Lower lobe of right lung (tissue), 2 donors: Measurements from ENCODE around the gene NFATC2. TPM values are rescaled to one million over a fixed set of nuclear protein-coding genes. Genes with fewer than 3 reads are reported as not detected.

ENCODE experiments used
- ATAC-seq, 2 donors: fragments of 200-7000 bp; cut with Tn5 transposase; one replicate each; pipeline ENCODE4 v1.9.1; 2020 to 2022; ENCODE audit warnings: mild to moderate bottlenecking in 2 of 2, moderate library complexity in 2 of 2
- DNase-seq: peaks from one replicate; pipeline ENCODE4 v3.0.0-alpha.2; 2020
- H3K27ac ChIP-seq: fragments of 200-600 bp; one replicate; pipeline ENCODE4 v1.8.0; 2022
- H3K27me3 ChIP-seq: fragments of 200-600 bp; one replicate; pipeline ENCODE4 v1.8.0; 2022; ENCODE audit warnings: low read depth
- H3K36me3 ChIP-seq: fragments of 200-600 bp; one replicate; pipeline ENCODE4 v1.8.0; 2022; ENCODE audit warnings: mild to moderate bottlenecking
- H3K4me1 ChIP-seq: fragments of 200-600 bp; one replicate; pipeline ENCODE4 v1.8.0; 2022
- H3K4me3 ChIP-seq: fragments of 200-600 bp; one replicate; pipeline ENCODE4 v1.8.0; 2022; ENCODE audit warnings: mild to moderate bottlenecking
- H3K9me3 ChIP-seq: fragments of 200-600 bp; one replicate; pipeline ENCODE4 v1.8.0; 2022
- intact Hi-C: fragments of 100-400 bp; cut with DNase I; formaldehyde crosslinking; loops from one replicate; pipeline ENCODE4 v1.11.0; 2022
- total RNA-seq: library from RNA; stranded (reverse); fragmentation: NEBNext Ultra II Directional; extraction: Animal tissue kit (Norgen Biotek cat#: 25700); gene quantifications from one replicate; pipeline ENCODE4 v1.2.1, GENCODE V29; 2021
- TF ChIP-seq, protein P1 (sequence below): fragments of 200-600 bp; IDR thresholded peaks from one replicate; pipeline ENCODE4 v1.8.0; 2022; ENCODE audit warnings: antibody characterized with exemption, mild to moderate bottlenecking
- donor health status: DM: no; HTN: yes; CAD: no; lungs with severe emphysema.

The NFATC2 gene
- total RNA-seq, 1 donor from 2014 or later = 6.6 TPM

DNA sequence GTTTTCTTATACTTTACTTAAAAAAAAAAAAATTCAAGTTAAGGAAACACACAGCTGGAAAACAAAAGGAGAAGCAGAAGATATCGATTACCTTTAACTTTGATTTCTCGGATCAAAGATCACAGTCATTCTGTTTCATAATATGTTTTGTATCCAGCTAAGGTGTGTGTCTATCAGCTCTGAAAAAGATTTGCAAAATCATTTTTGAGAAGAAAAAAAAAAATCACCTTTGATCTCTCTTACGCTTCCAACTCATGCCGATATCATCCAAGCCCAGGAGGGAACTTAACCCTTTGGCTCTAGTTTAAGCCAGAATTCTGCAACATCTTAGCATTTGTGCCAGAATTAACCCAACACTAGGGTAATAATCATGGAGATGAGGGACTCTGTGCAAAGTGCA, 144.0 kb downstream of the NFATC2 start:
- Histone ChIP-seq H3K27ac (no peak overlapping the region), H3K4me3 (no peak overlapping the region), H3K4me1 (peaks cover 7% of the 10 kb centered on the region), H3K9me3 (no peaks in the 10 kb centered on the region), H3K27me3 (no peaks in the 10 kb centered on the region), H3K36me3 (no peaks in the 10 kb centered on the region)
- TF ChIP-seq, protein P1, sequence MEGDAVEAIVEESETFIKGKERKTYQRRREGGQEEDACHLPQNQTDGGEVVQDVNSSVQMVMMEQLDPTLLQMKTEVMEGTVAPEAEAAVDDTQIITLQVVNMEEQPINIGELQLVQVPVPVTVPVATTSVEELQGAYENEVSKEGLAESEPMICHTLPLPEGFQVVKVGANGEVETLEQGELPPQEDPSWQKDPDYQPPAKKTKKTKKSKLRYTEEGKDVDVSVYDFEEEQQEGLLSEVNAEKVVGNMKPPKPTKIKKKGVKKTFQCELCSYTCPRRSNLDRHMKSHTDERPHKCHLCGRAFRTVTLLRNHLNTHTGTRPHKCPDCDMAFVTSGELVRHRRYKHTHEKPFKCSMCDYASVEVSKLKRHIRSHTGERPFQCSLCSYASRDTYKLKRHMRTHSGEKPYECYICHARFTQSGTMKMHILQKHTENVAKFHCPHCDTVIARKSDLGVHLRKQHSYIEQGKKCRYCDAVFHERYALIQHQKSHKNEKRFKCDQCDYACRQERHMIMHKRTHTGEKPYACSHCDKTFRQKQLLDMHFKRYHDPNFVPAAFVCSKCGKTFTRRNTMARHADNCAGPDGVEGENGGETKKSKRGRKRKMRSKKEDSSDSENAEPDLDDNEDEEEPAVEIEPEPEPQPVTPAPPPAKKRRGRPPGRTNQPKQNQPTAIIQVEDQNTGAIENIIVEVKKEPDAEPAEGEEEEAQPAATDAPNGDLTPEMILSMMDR = no peak
- DNase-seq (no peak), ATAC-seq (no peak)
- intact Hi-C loops = no loop called here

DNA sequence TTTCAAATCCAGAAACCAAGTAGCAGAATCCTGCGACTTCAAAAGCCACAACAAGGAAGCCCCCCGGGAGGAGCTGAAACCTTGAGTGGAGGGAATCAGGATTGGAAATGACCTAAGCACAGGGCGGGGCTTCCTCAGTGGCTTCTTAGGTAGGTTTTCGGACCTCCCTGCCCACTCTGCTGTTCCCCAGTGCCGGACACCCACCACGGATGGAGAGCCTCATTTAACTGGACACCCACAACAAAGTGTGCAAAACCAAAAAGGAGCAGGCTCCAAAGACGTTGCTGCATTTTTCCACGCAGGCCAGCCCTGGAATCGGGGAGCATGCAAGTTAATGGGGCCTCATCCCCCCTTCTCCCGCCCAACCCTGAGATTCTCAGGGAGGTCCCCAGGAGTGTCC, 144.4 kb downstream of the NFATC2 start:
- Histone ChIP-seq H3K9me3 (no peaks in the 10 kb centered on the region), H3K36me3 (no peaks in the 10 kb centered on the region), H3K27me3 (no peaks in the 10 kb centered on the region), H3K27ac (no peak overlapping the region), H3K4me1 (peaks cover 12% of the 10 kb centered on the region), H3K4me3 (no peak overlapping the region)
- DNase-seq = no peak
- intact Hi-C loops = no loop called here
- ATAC-seq = no peak
- TF ChIP-seq, protein P1 = no peak

DNA sequence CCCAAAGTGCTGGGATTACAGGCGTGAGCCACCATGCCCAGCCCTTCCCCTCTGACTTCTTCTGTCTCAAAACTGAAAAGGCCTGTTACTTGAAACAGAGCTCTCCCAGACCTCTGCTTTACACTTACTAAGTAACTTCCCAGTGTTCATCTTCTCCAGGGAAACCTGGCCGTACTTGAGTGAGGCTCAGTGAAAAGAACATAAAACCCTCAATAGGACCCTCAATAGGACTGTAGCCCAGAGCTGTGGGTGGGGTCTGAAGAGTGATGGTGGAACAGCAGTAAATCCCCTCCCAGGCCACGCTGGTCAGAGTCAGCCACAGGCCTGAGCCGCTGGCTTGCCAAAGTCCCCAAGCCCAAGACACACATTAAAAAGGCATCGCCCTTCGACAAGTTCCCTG, 145.4 kb downstream of the NFATC2 start:
- Histone ChIP-seq H3K27ac (no peak overlapping the region), H3K4me3 (no peak overlapping the region), H3K36me3 (no peaks in the 10 kb centered on the region), H3K27me3 (no peaks in the 10 kb centered on the region), H3K4me1 (peaks cover 22% of the 10 kb centered on the region), H3K9me3 (no peaks in the 10 kb centered on the region)
- DNase-seq = no peak
- intact Hi-C loops = no loop called here
- ATAC-seq = no peak
- TF ChIP-seq, protein P1 = no peak

DNA sequence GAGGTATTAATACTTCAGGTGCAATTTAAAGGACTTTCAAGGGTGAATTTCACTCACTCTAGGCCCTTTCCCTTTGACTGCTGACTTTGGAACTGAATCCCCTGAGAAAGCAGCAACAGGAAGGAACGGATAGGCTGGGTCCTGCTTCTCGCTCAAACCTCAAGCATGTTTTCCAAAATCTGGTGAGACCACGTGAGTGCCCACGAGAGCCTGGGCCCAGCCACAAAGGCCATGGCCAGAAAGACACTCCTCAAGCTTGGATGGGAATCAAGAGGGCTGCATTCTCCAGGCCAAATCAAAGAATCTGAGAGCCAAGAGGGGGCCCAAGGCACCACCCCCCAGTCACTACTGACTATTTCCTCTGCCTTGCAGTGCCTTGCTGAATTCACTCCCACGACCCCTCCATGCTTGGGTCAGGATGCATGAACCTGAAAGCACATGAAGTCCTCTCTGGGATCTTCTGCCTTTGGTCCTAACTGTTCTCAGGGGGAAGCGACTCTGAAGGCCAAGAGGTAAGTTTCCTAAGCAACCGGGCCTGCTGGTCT, 146.1 kb downstream of the NFATC2 start:
- intact Hi-C loops = no loop called here
- H3K9me3 ChIP-seq = no peaks in the 10 kb centered on the region

DNA sequence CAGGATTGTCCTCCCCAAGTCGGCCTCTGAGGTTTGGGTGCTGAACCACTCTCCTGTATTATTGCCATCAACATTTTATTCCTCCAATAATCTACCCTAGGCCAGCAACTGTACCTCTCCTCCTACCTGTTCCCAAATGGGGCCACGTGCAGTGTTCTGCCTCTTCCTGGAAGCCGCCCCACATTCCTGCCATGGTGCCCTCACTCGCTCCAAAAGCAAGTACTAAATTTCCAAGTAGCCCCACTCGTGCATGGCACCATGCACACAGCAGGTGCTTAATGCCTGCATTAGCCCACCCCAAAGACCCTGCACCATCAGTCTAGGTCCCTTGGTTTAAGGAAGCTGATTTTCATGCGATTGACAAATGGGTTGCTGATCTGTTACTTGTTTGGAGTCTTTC, 147.8 kb downstream of the NFATC2 start:
- TF ChIP-seq, protein P1 = no peak
- H3K4me1 ChIP-seq = peaks cover 27% of the 10 kb centered on the region
- intact Hi-C loops = no loop called here
- H3K27me3 ChIP-seq = no peaks in the 10 kb centered on the region
- no peaks in the 10 kb centered on the region for H3K9me3 ChIP-seq
- no peak overlapping the region for H3K4me3 ChIP-seq
- no peaks in the 10 kb centered on the region for H3K36me3 ChIP-seq
- ATAC-seq (no peak), DNase-seq (no peak)
- H3K27ac ChIP-seq = no peak overlapping the region

More for the DNA sequence above, 146.1 kb downstream of the NFATC2 start:
- ATAC-seq (no peak), DNase-seq (no peak)
- H3K4me3 ChIP-seq = no peak overlapping the region
- no peaks in the 10 kb centered on the region for H3K27me3 ChIP-seq
- TF ChIP-seq, protein P1 = no peak
- peaks cover 24% of the 10 kb centered on the region for H3K4me1 ChIP-seq
- no peaks in the 10 kb centered on the region for H3K36me3 ChIP-seq
- H3K27ac ChIP-seq = no peak overlapping the region

DNA sequence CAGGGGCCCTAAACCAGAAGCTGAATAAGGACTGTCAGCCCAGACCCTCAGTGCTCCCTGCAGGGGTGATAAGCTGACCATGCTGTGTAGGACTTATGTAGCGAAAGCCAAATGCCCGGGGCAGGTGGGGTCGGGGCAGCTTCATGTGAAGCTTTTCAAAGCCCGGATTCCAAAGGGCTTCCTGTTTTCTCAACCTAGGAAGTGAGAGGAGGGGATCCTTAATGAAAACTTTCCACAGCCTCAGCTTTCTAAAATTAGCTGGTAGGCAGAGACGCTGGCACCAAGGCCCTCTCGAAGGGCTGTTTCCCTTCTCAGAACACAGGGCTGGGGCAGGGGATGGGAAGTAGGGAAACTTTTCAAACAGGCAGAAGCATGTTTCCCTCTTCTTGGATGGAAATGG, 148.9 kb downstream of the NFATC2 start:
- intact Hi-C loops = no loop called here
- Histone ChIP-seq H3K4me1 (peaks cover 31% of the 10 kb centered on the region), H3K27ac (peak overlapping the region; percentile 1), H3K4me3 (no peak overlapping the region), H3K36me3 (no peaks in the 10 kb centered on the region), H3K27me3 (no peaks in the 10 kb centered on the region), H3K9me3 (no peaks in the 10 kb centered on the region)
- TF ChIP-seq, protein P1 = no peak
- ATAC-seq (no peak), DNase-seq (no peak)
